GM12878 (cell line): ENCODE measurements around the gene THADA. TPM values are rescaled to one million over a fixed set of nuclear protein-coding genes. Genes with fewer than 3 reads are reported as not detected.

Experiments used
- ATAC-seq: fragments of 200-7000 bp; cut with Tn5 transposase; 3 replicates; pipeline ENCODE4 v1.9.1; 2020; ENCODE audit warnings: mild to moderate bottlenecking, moderate library complexity
- BruUV-seq: library from RNA; stranded (reverse); fragments of 400-500 nt; replicated peaks from 2 replicates; lab custom pipeline; 2021; lab: Mats Ljungman, UMichigan
- CTCF ChIA-PET: fragments of 300-600 bp; sonication (Branson Sonifier 250); formaldehyde crosslinking; extraction: SDS; loops from one replicate; lab custom pipeline; 2021; ENCODE audit warnings: inconsistent platforms; lab: Yijun Ruan, JAX
- POLR2A ChIA-PET: fragments of 350-600 bp; formaldehyde crosslinking; extraction: SDS; loops from one replicate; lab custom pipeline; 2021; ENCODE audit warnings: inconsistent platforms; lab: Charles Lee
- RAD21 ChIA-PET: fragments of 300-600 bp; sonication (Branson Sonifier 250); formaldehyde crosslinking; loops from one replicate; lab custom pipeline; 2023; ENCODE audit warnings: antibody characterized with exemption; ENCODE audit not compliant: unreplicated experiment; lab: Charles Lee
- SMC1A ChIA-PET: fragments of 300-600 bp; sonication (Branson Sonifier 250); formaldehyde crosslinking; loops from one replicate; lab custom pipeline; 2023; ENCODE audit not compliant: unreplicated experiment, uncharacterized antibody; lab: Charles Lee
- DNase-seq: peaks from one replicate; pipeline ENCODE4 v3.0.0-alpha.2; 2011; ENCODE audit warnings: low read depth, low spot score
- FAIRE-seq: peaks from 3 replicates; lab custom pipeline; 2011; peaks lifted over from hg19 to GRCh38; lab: Jason Lieb, UNC
- H2AFZ ChIP-seq: 2 replicates; pipeline ENCODE4 v1.6.0; 2011; ENCODE audit warnings: low read depth, low read length, control low read depth; ENCODE audit not compliant: control insufficient read depth
- H3K27ac ChIP-seq: 2 replicates; pipeline ENCODE4 v1.5.1; 2011; ENCODE audit warnings: control low read depth; ENCODE audit not compliant: control insufficient read depth, insufficient read depth
- H3K27me3 ChIP-seq, 2 experiments: replicated peaks in 1 of 2; 2 replicates each; pipeline versions ENCODE4 v1.6.0 to v1.6.1; 2011; ENCODE audit warnings: low read length in 1 of 2; ENCODE audit not compliant: control insufficient read depth in 2 of 2, insufficient read depth in 2 of 2
- H3K36me3 ChIP-seq, 2 experiments: 2 replicates each; pipeline ENCODE4 v1.5.1; 2011; ENCODE audit warnings: low read length in 1 of 2; ENCODE audit not compliant: control insufficient read depth in 2 of 2, insufficient read depth in 2 of 2
- H3K4me1 ChIP-seq: 2 replicates; pipeline ENCODE4 v1.6.1; 2011; ENCODE audit warnings: mild to moderate bottlenecking, low read length, moderate library complexity, mixed read lengths; ENCODE audit not compliant: control insufficient read depth, insufficient read depth
- H3K4me2 ChIP-seq: 2 replicates; pipeline ENCODE4 v1.6.0; 2011; ENCODE audit warnings: control low read depth; ENCODE audit not compliant: control insufficient read depth, insufficient read depth
- H3K4me3 ChIP-seq: fragments of 200-600 bp; sonication (generic); 2 replicates; pipeline ENCODE4 v1.5.1; 2016
- H3K79me2 ChIP-seq: 2 replicates; pipeline ENCODE4 v1.6.0; 2011; ENCODE audit warnings: low read length; ENCODE audit not compliant: control insufficient read depth, insufficient read depth
- H3K9ac ChIP-seq: 2 replicates; pipeline ENCODE4 v1.8.0; 2011; ENCODE audit warnings: low read length, control low read depth, mixed read lengths; ENCODE audit not compliant: control insufficient read depth, insufficient read depth
- H3K9me3 ChIP-seq: replicated peaks from 3 replicates; pipeline ENCODE4 v1.5.1; 2011; ENCODE audit warnings: mild to moderate bottlenecking, low read length; ENCODE audit not compliant: control insufficient read depth, insufficient read depth
- H4K20me1 ChIP-seq: 2 replicates; pipeline ENCODE4 v1.6.0; 2011; ENCODE audit not compliant: control insufficient read depth, insufficient read depth
- CHD1 ChIP-seq: IDR thresholded peaks from 2 replicates; pipeline ENCODE4 v1.6.1; 2012; ENCODE audit warnings: low read depth, low read length, improper control_type of control experiment
- EGR1 ChIP-seq, 2 experiments: IDR thresholded peaks; 1 replicate in 1 of 2; 2 replicates in 1 of 2; pipeline ENCODE4 v1.6.1; 2011 to 2012; ENCODE audit warnings: low read depth in 2 of 2, low read length in 2 of 2, borderline replicate concordance in 1 of 2, mild to moderate bottlenecking in 1 of 2, moderate library complexity in 1 of 2
- ETV6 ChIP-seq, 2 experiments: fragments of 450-650 bp in 1 of 2; IDR thresholded peaks in 1 of 2; conservative IDR thresholded peaks in 1 of 2; 2 replicates each; pipeline ENCODE4 v1.6.1; 2014; ENCODE audit warnings: antibody characterized with exemption in 1 of 2, borderline replicate concordance in 1 of 2, low read depth in 1 of 2, mild to moderate bottlenecking in 1 of 2, moderate library complexity in 1 of 2
- GABPA ChIP-seq: IDR thresholded peaks from 2 replicates; pipeline ENCODE4 v1.6.1; 2014; ENCODE audit warnings: antibody characterized with exemption, low read depth, mild to moderate bottlenecking, inconsistent platforms
- MAX ChIP-seq: IDR thresholded peaks from 2 replicates; pipeline ENCODE4 v1.6.1; 2012; ENCODE audit warnings: low read depth, low read length, improper control_type of control experiment
- MTA2 ChIP-seq: fragments of 450-650 bp; IDR thresholded peaks from 2 replicates; pipeline ENCODE4 v1.6.1; 2016; ENCODE audit warnings: low read depth, mild to moderate bottlenecking, moderate library complexity
- MTA3 ChIP-seq: IDR thresholded peaks from 2 replicates; pipeline ENCODE4 v1.6.1; 2012; ENCODE audit warnings: low read length, inconsistent platforms, borderline replicate concordance
- NFYB ChIP-seq: IDR thresholded peaks from 2 replicates; pipeline ENCODE4 v1.6.1; 2011; ENCODE audit warnings: low read depth, mild to moderate bottlenecking, low read length, improper control_type of control experiment, moderate library complexity; ENCODE audit not compliant: insufficient read depth
- NKRF ChIP-seq: fragments of 450-650 bp; conservative IDR thresholded peaks from 2 replicates; pipeline ENCODE4 v1.6.1; 2017; ENCODE audit warnings: mild to moderate bottlenecking, moderate library complexity
- PML ChIP-seq: IDR thresholded peaks from 2 replicates; pipeline ENCODE4 v1.6.1; 2012; ENCODE audit warnings: low read length, inconsistent platforms
- RELB ChIP-seq: fragments of 450-650 bp; IDR thresholded peaks from 2 replicates; pipeline ENCODE4 v1.6.1; 2017; ENCODE audit warnings: low read depth, mild to moderate bottlenecking, moderate library complexity
- RFX5 ChIP-seq: IDR thresholded peaks from 2 replicates; pipeline ENCODE4 v1.6.1; 2011; ENCODE audit warnings: low read depth, low read length, improper control_type of control experiment
- SIN3A ChIP-seq: IDR thresholded peaks from 2 replicates; pipeline ENCODE4 v1.6.1; 2012; ENCODE audit warnings: low read depth, low read length, improper control_type of control experiment
- SIX5 ChIP-seq: IDR thresholded peaks from 2 replicates; pipeline ENCODE4 v1.6.1; 2011; ENCODE audit warnings: mild to moderate bottlenecking, low read depth, low read length, moderate library complexity; ENCODE audit not compliant: severe bottlenecking
- SMAD1 ChIP-seq: fragments of 450-650 bp; IDR thresholded peaks from 2 replicates; pipeline ENCODE4 v1.6.1; 2018; ENCODE audit warnings: mild to moderate bottlenecking, low read depth; ENCODE audit not compliant: partially characterized antibody
- ZNF207 ChIP-seq: fragments of 450-650 bp; IDR thresholded peaks from 2 replicates; pipeline ENCODE4 v1.6.1; 2014; ENCODE audit warnings: antibody characterized with exemption, mild to moderate bottlenecking, borderline replicate concordance
- ZNF384 ChIP-seq: IDR thresholded peaks from 2 replicates; pipeline ENCODE4 v1.6.1; 2012; ENCODE audit warnings: low read depth, mild to moderate bottlenecking, low read length, improper control_type of control experiment, borderline replicate concordance
- ZNF622 ChIP-seq: fragments of 450-650 bp; IDR thresholded peaks from 2 replicates; pipeline ENCODE4 v1.6.1; 2017; ENCODE audit warnings: mild to moderate bottlenecking, inconsistent platforms
- WGBS: methylation state at CpG from one replicate; pipeline ENCODE4 v1.1.6; 2016; ENCODE audit warnings: low lambda C conversion rate; ENCODE audit not compliant: insufficient replicate concordance, insufficient coverage; ENCODE audit errors: missing lambda C conversion rate; 5-methylcytosine and 5-hydroxymethylcytosine counted together
- in situ Hi-C: fragments of 300-500 bp; cut with MboI; formaldehyde crosslinking; loops from 9 replicates; pipeline ENCODE4 v1.14.3; 2018; ENCODE audit warnings: mixed read lengths
- intact Hi-C: fragments of 100-400 bp; cut with micrococcal nuclease; formaldehyde crosslinking; loops from one replicate; pipeline ENCODE4 v1.14.2; 2022; ENCODE audit not compliant: unreplicated experiment
- polyA plus RNA-seq, 11 experiments: library from polyadenylated mRNA; depleted of rRNA in 4 of 11; unstranded in 6 of 11; stranded (reverse) in 5 of 11; fragments of >200 nt; fragmentation: Nextera tagmentation in 4 of 11; fragmentation: Illumina TruSeq in 1 of 11; extraction: Ambion mirVana in 4 of 11; extraction: Trizol in 1 of 11; gene quantifications; 1 replicate in 1 of 11; 2 replicates in 10 of 11; pipeline versions ENCODE4 v1.2.1 to v1.2.3, GENCODE V29; 2011 to 2016; ENCODE audit warnings: inconsistent platforms in 2 of 11, missing spikeins in 2 of 11, low read depth in 1 of 11
- total RNA-seq, 4 experiments: library from RNA; depleted of rRNA in 3 of 4; stranded (reverse); fragments of >200 nt in 3 of 4; fragmentation: Illumina TruSeq in 1 of 4; extraction: Trizol in 1 of 4; gene quantifications; 2 replicates each; pipeline versions ENCODE4 v1.2.1 to v1.2.3, GENCODE V29; 2013 to 2021

The THADA gene
- total and polyA plus RNA-seq, 10 of the 15 experiments (the other 5 are each of a cell fraction or from before 2014, with no cell fraction given): 14.6 to 33.2 (median 23.2) TPM

- no peak for TF ChIP-seq SIX5
Observed at GRCh38 chr2:43472527-43473194, 123.2 kb downstream of the THADA start (continued).

GRCh38 chr2:43469713-43470112 lies 126.1 kb downstream of the THADA start:
- Histone ChIP-seq H3K9ac (no peak overlapping the region), H3K79me2 (no peaks in the 10 kb centered on the region), H4K20me1 (no peaks in the 10 kb centered on the region), H3K4me3 (no peak overlapping the region), H2AFZ (no peak overlapping the region), H3K4me1 (no peaks in the 10 kb centered on the region), H3K27ac (no peak overlapping the region), H3K36me3 (peaks cover 0 to 4% of the 10 kb centered on the region in 2 experiments; a peak in 3 of 4 replicates), H3K27me3 (no peaks in the 10 kb centered on the region), H3K4me2 (no peak overlapping the region), H3K9me3 (no peaks in the 10 kb centered on the region)
- ChIA-PET POLR2A (no interaction called here), CTCF (interaction anchor here (1.2 to 1.4 kb wide), 2 partner anchors 10 to 15 kb away, joined by 3 to 4 read pairs; no protein-coding TSS in a partner anchor), RAD21 (no interaction called here), SMC1A (interaction anchor here (0.9 to 7.8 kb wide), 2 partner anchors 9 to 14 kb away, joined by 4 to 84 read pairs; no protein-coding TSS in a partner anchor)
- WGBS: 94% methylated on average over 3 of the region's 3 CpGs
- in situ Hi-C loops (no loop called here), intact Hi-C loops (no loop called here)
- BruUV-seq: no TSS peak
- ATAC-seq: no peak
- no peak for TF ChIP-seq SMAD1
- no peak for TF ChIP-seq MTA3
- TF ChIP-seq NFYB: no peak
- TF ChIP-seq NKRF: no peak
- TF ChIP-seq MAX: no peak
- no peak for TF ChIP-seq SIN3A
- no peak for TF ChIP-seq EGR1 (IDR thresholded peaks at IDR 0.05; ENCODE audit: borderline replicate concordance in 1 of 2, low read depth in 2 of 2, low read length in 2 of 2)
- no peak for TF ChIP-seq PML
- no peak for TF ChIP-seq ZNF207
- no peak for TF ChIP-seq ETV6 (conservative IDR thresholded peaks at IDR 0.05 in 1 of 2, IDR thresholded peaks at IDR 0.05 in 1 of 2; ENCODE audit: borderline replicate concordance in 1 of 2, low read depth in 1 of 2)
- no peak for TF ChIP-seq MTA2
- no peak for TF ChIP-seq CHD1
- no peak for TF ChIP-seq GABPA
- TF ChIP-seq RFX5: no peak
- TF ChIP-seq RELB: no peak
- TF ChIP-seq ZNF384: no peak
- TF ChIP-seq ZNF622: no peak
- no peak for DNase-seq
- no peak for FAIRE-seq
